GM21390 (cell line): ENCODE data around the gene CREBBP.

Source experiments
- ATAC-seq: cut with Tn5 transposase; IDR thresholded peaks from one replicate; pipeline ENCODE4 v1.9.1; 2021; ENCODE audit not compliant: unreplicated experiment

The CREBBP gene

GRCh38 chr16:3829631-3830536, 50.6 kb downstream of the CREBBP start:
- no peak for ATAC-seq

- ATAC-seq = no peak
These were observed 54.6 kb downstream of the CREBBP start for GRCh38 chr16:3825940-3826339.

DNA sequence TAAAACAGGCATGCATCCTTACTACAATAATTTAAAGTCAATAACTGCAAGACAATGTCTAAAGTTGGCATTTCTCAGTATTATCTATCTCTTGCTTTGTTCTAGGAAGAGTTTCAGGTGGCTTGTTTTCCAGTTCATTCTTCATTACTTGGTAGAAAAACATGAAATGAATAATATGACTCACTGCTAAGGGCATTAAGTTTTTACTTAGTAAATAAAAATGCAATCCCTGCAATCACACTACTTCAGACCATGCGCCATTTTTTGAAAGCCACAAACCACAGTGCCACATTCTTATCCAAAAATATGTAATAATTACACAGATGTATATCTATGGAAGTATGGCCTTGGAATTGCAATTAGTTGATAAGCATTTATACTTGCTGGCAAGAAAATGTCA, 55.4 kb downstream of the CREBBP start:
- ATAC-seq = no peak

DNA sequence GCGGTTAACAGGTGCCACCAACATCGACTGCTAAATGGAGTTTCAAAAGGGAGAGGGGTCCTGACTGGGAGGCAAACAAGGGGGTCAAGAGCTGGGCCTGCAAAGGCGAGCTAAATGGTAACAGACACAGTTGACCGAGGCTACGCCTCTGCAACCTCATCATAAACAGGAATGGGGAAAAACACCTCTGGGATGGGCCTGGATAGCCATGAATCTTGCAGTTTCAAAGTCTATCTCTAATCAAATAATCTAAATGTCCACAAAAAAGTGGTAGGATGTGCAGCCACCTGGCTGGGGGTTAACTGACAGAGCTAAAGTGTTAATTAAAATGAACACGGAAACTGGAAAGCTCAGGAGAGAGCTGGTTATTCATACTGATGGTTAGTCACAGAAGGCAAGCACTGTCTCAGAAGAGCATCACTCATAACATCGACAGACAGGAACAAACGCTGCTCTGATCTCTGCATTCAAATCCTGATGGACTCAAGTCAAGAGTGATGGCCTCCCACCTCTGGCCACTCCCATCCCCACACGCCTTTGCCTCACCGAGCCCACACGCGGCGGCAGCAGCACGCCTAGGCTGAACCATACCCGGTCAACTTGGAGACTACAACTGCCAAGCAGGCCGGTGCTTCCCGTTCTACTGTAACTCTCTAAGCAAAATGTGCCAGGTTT, 56.3 kb downstream of the CREBBP start:
- ATAC-seq = no peak

GRCh38 chr16:3823427-3823826, 57.1 kb downstream of the CREBBP start:
- ATAC-seq = no peak

- ATAC-seq = no peak
These were observed 58.0 kb downstream of the CREBBP start for GRCh38 chr16:3822366-3823045.

GRCh38 chr16:3821184-3821583, 59.3 kb downstream of the CREBBP start:
- no peak for ATAC-seq

- ATAC-seq = no peak
These were observed 60.5 kb downstream of the CREBBP start for GRCh38 chr16:3819746-3820724.

- no peak for ATAC-seq
These were observed 61.4 kb downstream of the CREBBP start for GRCh38 chr16:3819175-3819527.

- ATAC-seq = no peak
These were observed 64.2 kb downstream of the CREBBP start for GRCh38 chr16:3816326-3816725.

DNA sequence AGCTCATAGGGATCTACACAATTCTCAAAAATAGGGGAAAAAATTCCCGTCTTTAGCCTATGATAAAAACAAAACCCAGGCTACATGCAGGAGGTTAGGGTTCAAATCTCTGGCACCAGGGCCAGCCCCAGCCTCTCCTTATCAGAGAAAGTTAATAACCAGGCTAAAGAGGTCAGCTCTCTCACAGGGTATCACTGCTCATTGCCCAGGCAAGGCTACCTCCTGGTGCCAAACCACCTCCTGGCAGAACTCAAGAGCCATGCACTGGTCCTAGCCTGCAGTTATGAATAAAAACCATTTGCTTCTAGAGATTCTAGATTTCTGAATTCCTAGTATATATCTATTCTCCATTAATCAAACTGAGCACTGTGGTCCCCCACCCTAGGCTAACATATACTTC, 65.8 kb downstream of the CREBBP start:
- ATAC-seq = no peak

DNA sequence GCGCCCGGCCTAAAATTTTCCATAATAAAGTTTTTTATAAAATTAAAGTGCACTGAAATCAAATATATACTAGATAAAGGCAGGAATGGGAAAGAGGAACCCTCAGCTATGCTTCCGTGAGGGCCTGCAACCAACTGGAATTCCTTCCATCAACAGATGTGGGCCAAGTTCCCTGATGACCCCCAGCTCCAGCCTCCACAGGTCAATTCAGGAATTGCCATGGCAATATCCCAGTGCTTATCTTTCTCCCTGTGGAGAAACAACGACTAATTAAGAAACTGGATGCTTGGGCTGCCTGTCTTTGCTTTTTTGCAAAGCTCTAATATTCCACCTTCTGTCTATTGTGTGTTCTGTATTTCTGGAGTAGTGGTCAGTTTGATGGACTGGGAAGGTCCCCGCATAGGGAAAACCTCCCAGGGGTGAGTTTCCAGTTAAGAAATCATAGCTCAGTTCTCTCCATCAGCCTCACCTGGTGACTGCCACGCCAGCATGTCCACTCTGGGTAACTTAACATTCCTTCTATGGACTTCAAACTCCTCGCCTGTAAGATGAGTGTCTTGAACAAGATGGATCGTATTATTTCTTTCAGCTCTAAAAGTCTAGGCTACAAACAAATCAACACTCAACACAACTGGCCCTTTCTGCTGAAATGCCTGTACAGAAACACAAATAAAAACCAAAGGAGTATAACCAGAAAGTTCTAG, 67.9 kb downstream of the CREBBP start:
- ATAC-seq = no peak

DNA sequence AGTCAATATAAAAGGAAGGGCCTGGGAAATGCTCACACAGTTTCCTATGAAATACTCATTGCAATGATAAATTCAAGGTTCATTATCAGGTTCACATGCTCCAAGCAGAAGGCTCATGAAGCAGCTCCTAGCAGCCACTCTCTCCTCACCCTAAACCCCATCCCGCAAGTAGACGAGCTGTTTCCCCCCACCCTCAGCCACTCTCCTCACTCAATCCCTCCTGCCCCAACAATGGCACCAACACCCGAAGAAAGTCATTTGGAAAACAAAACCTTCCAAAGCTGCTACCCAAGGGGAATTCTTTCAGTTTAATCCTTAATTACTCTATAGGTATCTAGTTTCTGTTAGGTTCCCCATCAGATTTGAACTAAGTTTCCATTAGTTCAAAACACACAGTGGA, 69.7 kb downstream of the CREBBP start:
- ATAC-seq = no peak

- no peak for ATAC-seq
These were observed 70.3 kb downstream of the CREBBP start for GRCh38 chr16:3810198-3810664.

- ATAC-seq = no peak
These were observed 72.0 kb downstream of the CREBBP start for GRCh38 chr16:3808308-3809063.

DNA sequence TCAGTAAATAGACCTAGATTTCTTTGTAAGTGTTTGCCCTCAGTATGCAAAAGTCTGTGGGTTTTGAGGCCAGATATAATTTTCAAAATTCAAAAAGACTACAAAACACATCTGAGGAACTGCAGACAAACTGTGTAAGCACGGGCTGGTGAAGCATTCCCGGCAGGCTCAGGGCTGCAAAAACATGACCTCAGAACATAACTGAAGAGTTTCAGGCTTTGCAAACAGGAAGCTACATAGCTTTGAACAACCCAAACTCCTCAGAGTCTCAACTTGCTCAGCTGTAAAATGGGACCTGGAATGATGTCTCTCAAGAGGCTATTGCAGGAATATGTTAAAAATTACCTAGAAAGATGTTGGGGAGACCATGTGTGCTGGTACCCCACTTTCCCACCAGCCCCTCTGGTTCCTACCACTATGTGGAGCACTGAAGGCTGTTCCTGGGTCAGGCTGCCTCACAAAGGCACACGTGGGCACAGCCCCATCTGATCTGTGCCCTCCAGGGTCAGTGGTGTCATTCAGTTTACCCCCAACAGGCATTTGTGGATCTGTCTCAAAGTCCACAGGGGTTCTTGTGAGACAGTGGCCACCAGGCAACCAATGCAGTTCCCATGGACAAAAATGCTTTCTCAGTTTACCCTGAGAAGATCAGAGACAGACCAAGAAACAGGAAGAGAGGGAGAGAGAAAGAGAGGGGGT, 72.9 kb downstream of the CREBBP start:
- no peak for ATAC-seq

DNA sequence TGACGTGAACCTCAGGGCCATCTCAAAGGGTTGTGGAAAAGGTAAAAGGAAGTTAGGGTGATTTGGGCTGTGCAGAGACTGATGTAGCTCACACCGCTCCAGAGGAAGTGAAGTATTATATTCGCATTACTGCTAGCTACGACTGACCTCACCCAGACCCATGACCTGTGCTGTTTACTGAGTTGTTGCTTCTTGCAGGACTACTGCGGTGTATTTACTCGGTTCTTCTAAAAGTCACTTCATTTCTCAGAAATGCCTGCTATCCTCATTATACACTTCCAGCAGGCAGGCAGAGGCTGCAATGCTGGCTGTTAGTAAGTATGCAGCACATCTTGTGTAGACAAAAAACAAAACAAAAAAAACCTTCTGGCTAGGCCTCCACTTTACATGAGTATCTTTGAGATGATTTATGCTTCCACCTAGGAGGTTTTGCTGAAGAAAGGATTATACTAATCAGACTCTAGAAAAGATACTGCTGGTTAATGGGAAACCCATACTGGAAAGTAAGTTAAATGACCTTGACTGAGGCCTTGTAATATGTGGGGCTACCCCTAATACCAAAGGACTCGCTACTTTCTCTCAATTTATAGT, 76.0 kb downstream of the CREBBP start:
- no peak for ATAC-seq
